ENCODE data around the gene ADRA2C.

DNA sequence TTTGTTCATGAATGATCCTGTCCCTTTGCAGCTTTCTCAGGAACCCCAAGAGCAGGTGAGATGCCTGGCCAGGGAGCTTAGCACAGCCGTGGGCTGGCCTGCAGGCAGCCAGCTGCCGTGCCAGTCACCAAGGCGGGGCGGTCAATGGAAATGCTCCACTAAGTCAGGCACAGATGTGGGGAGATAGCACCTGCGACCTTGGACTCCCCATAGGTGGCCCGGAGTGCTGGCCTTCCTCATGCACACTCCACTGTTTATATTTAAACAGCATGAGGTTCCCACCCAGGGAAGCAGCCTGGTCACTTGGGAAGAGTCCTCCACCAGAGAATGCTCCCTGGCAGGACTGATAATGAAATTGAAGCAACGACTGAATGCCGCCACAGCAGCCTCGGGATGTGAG is 14.2 kb upstream of the ADRA2C start:
- TF ChIP-seq, protein P1, sequence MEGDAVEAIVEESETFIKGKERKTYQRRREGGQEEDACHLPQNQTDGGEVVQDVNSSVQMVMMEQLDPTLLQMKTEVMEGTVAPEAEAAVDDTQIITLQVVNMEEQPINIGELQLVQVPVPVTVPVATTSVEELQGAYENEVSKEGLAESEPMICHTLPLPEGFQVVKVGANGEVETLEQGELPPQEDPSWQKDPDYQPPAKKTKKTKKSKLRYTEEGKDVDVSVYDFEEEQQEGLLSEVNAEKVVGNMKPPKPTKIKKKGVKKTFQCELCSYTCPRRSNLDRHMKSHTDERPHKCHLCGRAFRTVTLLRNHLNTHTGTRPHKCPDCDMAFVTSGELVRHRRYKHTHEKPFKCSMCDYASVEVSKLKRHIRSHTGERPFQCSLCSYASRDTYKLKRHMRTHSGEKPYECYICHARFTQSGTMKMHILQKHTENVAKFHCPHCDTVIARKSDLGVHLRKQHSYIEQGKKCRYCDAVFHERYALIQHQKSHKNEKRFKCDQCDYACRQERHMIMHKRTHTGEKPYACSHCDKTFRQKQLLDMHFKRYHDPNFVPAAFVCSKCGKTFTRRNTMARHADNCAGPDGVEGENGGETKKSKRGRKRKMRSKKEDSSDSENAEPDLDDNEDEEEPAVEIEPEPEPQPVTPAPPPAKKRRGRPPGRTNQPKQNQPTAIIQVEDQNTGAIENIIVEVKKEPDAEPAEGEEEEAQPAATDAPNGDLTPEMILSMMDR (conservative IDR thresholded peaks at IDR 0.05): no peak
- TF ChIP-seq ZFX (IDR thresholded peaks at IDR 0.05): no peak
